HCT116 (cell line): ENCODE measurements around the gene INF2. TPM values are rescaled to one million over a fixed set of nuclear protein-coding genes. Genes with fewer than 3 reads are reported as not detected.

Experiments
- ATAC-seq: fragments of 200-7000 bp; cut with Tn5 transposase; 2 replicates; pipeline ENCODE4 v1.9.1; 2020; ENCODE audit warnings: mild to moderate bottlenecking, moderate library complexity
- BruUV-seq: library from RNA; stranded (reverse); fragments of 400-500 nt; replicated peaks from 2 replicates; lab custom pipeline; 2021; lab: Mats Ljungman, UMichigan
- CTCF ChIA-PET: fragments of 300-600 bp; sonication (Branson Sonifier 250); formaldehyde crosslinking; loops from one replicate; lab custom pipeline; 2021; ENCODE audit warnings: antibody characterized with exemption; lab: Charles Lee
- POLR2A ChIA-PET: fragments of 300-600, 350-600 bp; sonication (Branson Sonifier 250); formaldehyde crosslinking; loops from one replicate; lab custom pipeline; 2021; ENCODE audit warnings: antibody characterized with exemption; lab: Charles Lee
- RAD21 ChIA-PET, 2 experiments: fragments of 300-600 bp; sonication (Branson Sonifier 250); formaldehyde crosslinking; loops; one replicate each; lab custom pipeline; 2023; ENCODE audit warnings: low total read pairs in 2 of 2; ENCODE audit not compliant: uncharacterized antibody in 2 of 2, unreplicated experiment in 2 of 2, low non-redundant PET in 1 of 2; lab: Charles Lee
- DNase-seq: peaks from one replicate; pipeline ENCODE4 v3.0.0-alpha.2; 2010; ENCODE audit warnings: low read depth, low spot score
- H2AFZ ChIP-seq: fragments of 200-600 bp; shearing (Covaris generic), sonication (generic); 2 replicates; pipeline ENCODE4 v1.6.1; 2017; ENCODE audit warnings: low read depth, mixed run types, mixed read lengths, antibody characterized with exemption, low read length; ENCODE audit not compliant: poor library complexity, severe bottlenecking
- H3K27ac ChIP-seq: 2 replicates; pipeline ENCODE4 v1.5.1; 2012; ENCODE audit warnings: low read depth, low read length
- H3K27me3 ChIP-seq: fragments of 200-600 bp; sonication (generic); 2 replicates; pipeline ENCODE4 v1.6.1; 2016; ENCODE audit warnings: mixed run types, low read length, mixed read lengths; ENCODE audit not compliant: insufficient read depth
- H3K36me3 ChIP-seq, 2 experiments: fragments of 200-500 bp in 1 of 2; fragments of 200-600 bp in 1 of 2; sonication (Bioruptor generic) in 1 of 2; sonication (generic) in 1 of 2; 2 replicates each; pipeline versions ENCODE4 v1.5.1 to v1.6.1; 2014 to 2016; ENCODE audit warnings: low read length in 2 of 2, inconsistent platforms in 1 of 2, mixed read lengths in 1 of 2, mixed run types in 1 of 2; ENCODE audit not compliant: insufficient read depth in 2 of 2, control insufficient read depth in 1 of 2
- H3K4me1 ChIP-seq, 2 experiments: fragments of 200-600 bp in 1 of 2; sonication (generic) in 1 of 2; 2 replicates each; pipeline versions ENCODE4 v1.5.1 to v1.6.1; 2012 to 2017; ENCODE audit warnings: low read length in 2 of 2, inconsistent platforms in 1 of 2, mild to moderate bottlenecking in 1 of 2, mixed read lengths in 1 of 2, mixed run types in 1 of 2, moderate library complexity in 1 of 2; ENCODE audit not compliant: insufficient read depth in 2 of 2, control insufficient read depth in 1 of 2
- H3K4me2 ChIP-seq: fragments of 200-600 bp; sonication (generic); 2 replicates; pipeline ENCODE4 v1.6.1; 2017; ENCODE audit warnings: mixed run types, low read length, mixed read lengths
- H3K4me3 ChIP-seq, 2 experiments: fragments of 200-600 bp in 1 of 2; sonication (generic) in 1 of 2; replicated peaks in 1 of 2; 2 replicates each; pipeline ENCODE4 v1.5.1; 2011 to 2016; ENCODE audit warnings: low read length in 2 of 2, control low read depth in 1 of 2, low read depth in 1 of 2, mild to moderate bottlenecking in 1 of 2, mixed read lengths in 1 of 2, mixed run types in 1 of 2
- H3K79me2 ChIP-seq: fragments of 200-600 bp; sonication (generic); 2 replicates; pipeline ENCODE4 v1.6.1; 2017; ENCODE audit warnings: mild to moderate bottlenecking, mixed run types, low read length, moderate library complexity, mixed read lengths; ENCODE audit not compliant: insufficient read depth
- H3K9ac ChIP-seq: fragments of 200-600 bp; sonication (generic); 2 replicates; pipeline ENCODE4 v1.6.1; 2016; ENCODE audit warnings: low read length, mixed read lengths
- H3K9me2 ChIP-seq: fragments of 200-600 bp; sonication (generic), shearing (Covaris generic); 2 replicates; pipeline ENCODE4 v1.6.1; 2017; ENCODE audit warnings: mixed run types, mild to moderate bottlenecking, moderate library complexity; ENCODE audit not compliant: insufficient read depth
- H3K9me3 ChIP-seq, 2 experiments: fragments of 200-500 bp in 1 of 2; fragments of 200-600 bp in 1 of 2; sonication (Bioruptor generic) in 1 of 2; sonication (generic) in 1 of 2; 2 replicates each; pipeline ENCODE4 v1.6.1; 2014 to 2017; ENCODE audit warnings: low read length in 2 of 2, mixed read lengths in 2 of 2, inconsistent platforms in 1 of 2, low read depth in 1 of 2, mild to moderate bottlenecking in 1 of 2, mixed run types in 1 of 2, moderate library complexity in 1 of 2; ENCODE audit not compliant: control insufficient read depth in 1 of 2, insufficient read depth in 1 of 2
- H4K20me1 ChIP-seq: fragments of 200-600 bp; sonication (generic), shearing (Covaris generic); 2 replicates; pipeline ENCODE4 v1.6.1; 2017; ENCODE audit warnings: mixed run types, mild to moderate bottlenecking, moderate library complexity; ENCODE audit not compliant: insufficient read depth
- ATF3 ChIP-seq: IDR thresholded peaks from 2 replicates; pipeline ENCODE4 v1.6.1; 2012
- CEBPB ChIP-seq: IDR thresholded peaks from 2 replicates; pipeline ENCODE4 v1.6.1; 2012; ENCODE audit warnings: low read depth
- EGR1 ChIP-seq: IDR thresholded peaks from 2 replicates; pipeline ENCODE4 v1.6.1; 2012; ENCODE audit warnings: low read depth
- EZH2phosphoT487 ChIP-seq: fragments of 200-600 bp; IDR thresholded peaks from 2 replicates; pipeline ENCODE4 v1.6.1; 2018; ENCODE audit warnings: antibody characterized with exemption, borderline replicate concordance
- POLR2A ChIP-seq: IDR thresholded peaks from 2 replicates; pipeline ENCODE4 v1.7.0; 2011; ENCODE audit warnings: borderline replicate concordance; ENCODE audit not compliant: insufficient read depth, insufficient read length; ENCODE audit errors: extremely low read depth
- POLR2AphosphoS5 ChIP-seq: IDR thresholded peaks from 2 replicates; pipeline ENCODE4 v1.6.1; 2011; ENCODE audit warnings: mild to moderate bottlenecking, low read depth, low read length, moderate library complexity
- REST ChIP-seq: IDR thresholded peaks from 2 replicates; pipeline ENCODE4 v1.6.1; 2012; ENCODE audit warnings: low read depth
- SP1 ChIP-seq: IDR thresholded peaks from 2 replicates; pipeline ENCODE4 v1.6.1; 2012; ENCODE audit warnings: low read depth
- TCF7L2 ChIP-seq: IDR thresholded peaks from 2 replicates; pipeline ENCODE4 v1.7.0; 2011; ENCODE audit warnings: borderline replicate concordance, inconsistent platforms; ENCODE audit not compliant: insufficient read depth, insufficient read length; ENCODE audit errors: extremely low read depth
- ZBTB33 ChIP-seq: IDR thresholded peaks from 2 replicates; pipeline ENCODE4 v1.6.1; 2011; ENCODE audit warnings: mild to moderate bottlenecking, low read length, moderate library complexity; ENCODE audit not compliant: insufficient replicate concordance; ENCODE audit errors: extremely low read depth
- ZFX ChIP-seq: fragments of 450-650 bp; IDR thresholded peaks from 2 replicates; pipeline ENCODE4 v1.6.1; 2017
- ZNF274 ChIP-seq: fragments of 200-500 bp; sonication (Bioruptor generic); IDR thresholded peaks from 2 replicates; pipeline ENCODE4 v1.6.1; 2014; ENCODE audit warnings: mild to moderate bottlenecking, low read depth, low read length, inconsistent platforms
- intact Hi-C: fragments of 100-400 bp; cut with micrococcal nuclease; formaldehyde crosslinking; loops from 2 replicates; pipeline ENCODE4 v1.10.0; 2022
- total RNA-seq: library from RNA; stranded (reverse); gene quantifications from one replicate; pipeline ENCODE4 v1.2.1, GENCODE V29; 2021; ENCODE audit not compliant: unreplicated experiment
- TF ChIP-seq, protein P1 (sequence below), 3 experiments: fragments of 200-600 bp in 1 of 3; sonication (generic) in 1 of 3; IDR thresholded peaks in 2 of 3; conservative IDR thresholded peaks in 1 of 3; 2 replicates each; pipeline ENCODE4 v1.5.1; 2012 to 2017; ENCODE audit warnings: low read depth in 2 of 3, low read length in 2 of 3, antibody characterized with exemption in 1 of 3, borderline replicate concordance in 1 of 3, control low read depth in 1 of 3, mild to moderate bottlenecking in 1 of 3, mixed read lengths in 1 of 3, mixed run types in 1 of 3, moderate library complexity in 1 of 3; ENCODE audit not compliant: insufficient read depth in 1 of 3

INF2 gene
- total RNA-seq, 1 experiment from 2014 or later, result 95.8 TPM

DNA sequence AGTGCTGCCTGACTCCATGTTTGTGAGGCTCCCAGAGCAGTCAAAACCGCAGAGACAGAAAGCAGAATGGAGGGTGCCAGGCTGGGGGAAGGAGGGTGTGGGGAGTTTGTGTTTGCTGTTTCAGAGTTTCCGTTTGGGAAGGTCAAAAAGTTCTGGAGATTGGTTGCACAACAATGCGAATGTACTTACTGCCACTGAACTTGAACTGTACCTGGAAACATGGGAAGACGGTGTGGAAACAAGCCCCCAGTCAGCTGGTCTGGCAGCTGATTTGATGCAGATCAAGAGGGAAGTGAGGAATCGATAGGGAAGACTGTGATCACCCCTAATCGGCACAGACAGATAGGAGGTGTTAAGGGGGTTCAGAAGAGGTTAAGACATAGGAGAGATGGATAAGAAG is 35.3 kb upstream of the INF2 start:
- H3K4me3 ChIP-seq, result no peak overlapping the region
- H4K20me1 ChIP-seq, result no peaks in the 10 kb centered on the region
- POLR2A ChIA-PET, result no interaction called here
- no peak overlapping the region for H3K4me2 ChIP-seq
- no peaks in the 10 kb centered on the region for H3K27me3 ChIP-seq
- TF ChIP-seq EGR1, result no peak
- no peak for TF ChIP-seq SP1
- TF ChIP-seq EZH2phosphoT487, result no peak
- no peak for TF ChIP-seq ATF3
- no peak for TF ChIP-seq REST
- TF ChIP-seq ZNF274, result no peak
- TF ChIP-seq POLR2AphosphoS5, result no peak
- TF ChIP-seq, protein P1, sequence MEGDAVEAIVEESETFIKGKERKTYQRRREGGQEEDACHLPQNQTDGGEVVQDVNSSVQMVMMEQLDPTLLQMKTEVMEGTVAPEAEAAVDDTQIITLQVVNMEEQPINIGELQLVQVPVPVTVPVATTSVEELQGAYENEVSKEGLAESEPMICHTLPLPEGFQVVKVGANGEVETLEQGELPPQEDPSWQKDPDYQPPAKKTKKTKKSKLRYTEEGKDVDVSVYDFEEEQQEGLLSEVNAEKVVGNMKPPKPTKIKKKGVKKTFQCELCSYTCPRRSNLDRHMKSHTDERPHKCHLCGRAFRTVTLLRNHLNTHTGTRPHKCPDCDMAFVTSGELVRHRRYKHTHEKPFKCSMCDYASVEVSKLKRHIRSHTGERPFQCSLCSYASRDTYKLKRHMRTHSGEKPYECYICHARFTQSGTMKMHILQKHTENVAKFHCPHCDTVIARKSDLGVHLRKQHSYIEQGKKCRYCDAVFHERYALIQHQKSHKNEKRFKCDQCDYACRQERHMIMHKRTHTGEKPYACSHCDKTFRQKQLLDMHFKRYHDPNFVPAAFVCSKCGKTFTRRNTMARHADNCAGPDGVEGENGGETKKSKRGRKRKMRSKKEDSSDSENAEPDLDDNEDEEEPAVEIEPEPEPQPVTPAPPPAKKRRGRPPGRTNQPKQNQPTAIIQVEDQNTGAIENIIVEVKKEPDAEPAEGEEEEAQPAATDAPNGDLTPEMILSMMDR (IDR thresholded peaks at IDR 0.05 in 2 of 3, conservative IDR thresholded peaks at IDR 0.05 in 1 of 3; ENCODE audit: borderline replicate concordance in 1 of 3, insufficient read depth in 1 of 3, low read depth in 2 of 3, low read length in 2 of 3), result no peak
- TF ChIP-seq ZBTB33, result no peak
- no peak for TF ChIP-seq POLR2A
- no peak for TF ChIP-seq CEBPB
- TF ChIP-seq TCF7L2, result no peak
- TF ChIP-seq ZFX, result no peak
- no peak for DNase-seq
- no peak overlapping the region for H2AFZ ChIP-seq
- no peak for ATAC-seq
- RAD21 ChIA-PET, result no interaction called here
- intact Hi-C loops, result no loop called here
- no peaks in the 10 kb centered on the region for H3K36me3 ChIP-seq
- peaks cover 0 to 10% of the 10 kb centered on the region in 2 experiments; a peak in 1 of 4 replicates for H3K4me1 ChIP-seq
- no peaks in the 10 kb centered on the region for H3K9me2 ChIP-seq
- H3K9ac ChIP-seq, result no peak overlapping the region
- H3K27ac ChIP-seq, result no peak overlapping the region
- no TSS peak for BruUV-seq
- H3K79me2 ChIP-seq, result no peaks in the 10 kb centered on the region
- CTCF ChIA-PET, result no interaction called here
- H3K9me3 ChIP-seq, result peaks cover 8 to 26% of the 10 kb centered on the region in 2 experiments; a peak in 2 of 4 replicates
